Measurements from ENCODE around the gene MAN2A1. TPM values are rescaled to one million over a fixed set of nuclear protein-coding genes. Genes with fewer than 3 reads are reported as not detected.

MAN2A1 gene
- total RNA-seq, 1 experiment from 2014 or later = 128 TPM

DNA sequence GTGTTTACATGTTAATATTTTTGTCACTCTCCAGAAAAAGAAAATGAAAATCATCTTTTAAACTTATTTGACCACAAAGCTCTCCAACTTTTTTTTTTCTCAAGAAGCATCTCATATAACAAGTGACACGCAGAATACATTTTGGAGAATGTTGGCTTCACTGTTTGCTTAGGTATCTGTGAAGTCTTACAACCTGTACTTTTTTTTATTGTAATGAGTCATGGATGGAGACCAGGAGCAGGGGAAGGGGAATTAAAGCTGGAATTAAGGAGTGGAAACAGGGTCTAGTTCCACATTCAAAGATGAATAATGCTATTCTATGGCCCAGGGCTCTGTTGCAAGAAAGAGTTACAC is 211.9 kb downstream of the MAN2A1 start:
- no peak for TF ChIP-seq EZH2 (IDR thresholded peaks at IDR 0.05; ENCODE audit: borderline replicate concordance, low read depth, low read length, poor library complexity, severe bottlenecking)
- TF ChIP-seq, protein P1, sequence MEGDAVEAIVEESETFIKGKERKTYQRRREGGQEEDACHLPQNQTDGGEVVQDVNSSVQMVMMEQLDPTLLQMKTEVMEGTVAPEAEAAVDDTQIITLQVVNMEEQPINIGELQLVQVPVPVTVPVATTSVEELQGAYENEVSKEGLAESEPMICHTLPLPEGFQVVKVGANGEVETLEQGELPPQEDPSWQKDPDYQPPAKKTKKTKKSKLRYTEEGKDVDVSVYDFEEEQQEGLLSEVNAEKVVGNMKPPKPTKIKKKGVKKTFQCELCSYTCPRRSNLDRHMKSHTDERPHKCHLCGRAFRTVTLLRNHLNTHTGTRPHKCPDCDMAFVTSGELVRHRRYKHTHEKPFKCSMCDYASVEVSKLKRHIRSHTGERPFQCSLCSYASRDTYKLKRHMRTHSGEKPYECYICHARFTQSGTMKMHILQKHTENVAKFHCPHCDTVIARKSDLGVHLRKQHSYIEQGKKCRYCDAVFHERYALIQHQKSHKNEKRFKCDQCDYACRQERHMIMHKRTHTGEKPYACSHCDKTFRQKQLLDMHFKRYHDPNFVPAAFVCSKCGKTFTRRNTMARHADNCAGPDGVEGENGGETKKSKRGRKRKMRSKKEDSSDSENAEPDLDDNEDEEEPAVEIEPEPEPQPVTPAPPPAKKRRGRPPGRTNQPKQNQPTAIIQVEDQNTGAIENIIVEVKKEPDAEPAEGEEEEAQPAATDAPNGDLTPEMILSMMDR (conservative IDR thresholded peaks at IDR 0.05; ENCODE audit: low read depth, low read length) = no peak
- Histone ChIP-seq H3K27ac (ENCODE audit: low read depth, low read length, poor library complexity, severe bottlenecking) (no peak overlapping the region), H3K27me3 (replicated peaks; ENCODE audit: insufficient read depth, low read depth, low read length, poor library complexity) (no peaks in the 10 kb centered on the region), H3K4me3 (ENCODE audit: low read depth, low read length, poor library complexity, severe bottlenecking) (no peak overlapping the region), H3K36me3 (ENCODE audit: insufficient read depth, low read length, poor library complexity, severe bottlenecking) (no peaks in the 10 kb centered on the region), H3K9me3 (ENCODE audit: low read depth, low read length, poor library complexity, severe bottlenecking) (no peaks in the 10 kb centered on the region), H3K4me1 (ENCODE audit: insufficient read depth, low read length, poor library complexity, severe bottlenecking) (peaks cover 8% of the 10 kb centered on the region)
- ChIA-PET POLR2A (ENCODE audit: low non-redundant PET) (no interaction called here), CTCF (no interaction called here)
- BruUV-seq (replicated peaks) = no TSS peak
- intact Hi-C loops (cut with micrococcal nuclease; ENCODE audit: unreplicated experiment) = no loop called here
- no peak for DNase-seq (ENCODE audit: low spot score)

DNA sequence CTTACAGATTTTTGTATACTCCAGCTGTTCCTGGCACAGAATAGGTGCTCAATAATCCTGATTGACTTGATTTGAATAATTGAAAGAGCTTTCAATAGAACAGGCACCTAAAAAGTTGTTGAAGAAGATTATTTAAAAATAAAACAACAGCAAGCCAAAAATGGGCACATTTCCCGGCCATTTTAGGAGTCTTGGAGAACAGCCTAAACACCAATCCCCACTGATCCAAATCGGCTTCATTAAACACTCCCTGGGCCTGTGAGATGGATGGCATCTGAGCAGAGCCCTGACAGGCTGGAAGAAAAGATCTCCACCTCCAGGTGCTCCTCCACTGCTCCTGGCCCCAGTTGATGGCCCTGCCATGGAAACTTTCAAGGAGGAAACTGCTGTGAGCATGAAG is 213.3 kb downstream of the MAN2A1 start:
- ChIA-PET POLR2A (ENCODE audit: low non-redundant PET) (no interaction called here), CTCF (no interaction called here)
- Histone ChIP-seq H3K4me3 (ENCODE audit: low read depth, low read length, poor library complexity, severe bottlenecking) (no peak overlapping the region), H3K36me3 (ENCODE audit: insufficient read depth, low read length, poor library complexity, severe bottlenecking) (no peaks in the 10 kb centered on the region), H3K9me3 (ENCODE audit: low read depth, low read length, poor library complexity, severe bottlenecking) (no peaks in the 10 kb centered on the region), H3K27me3 (replicated peaks; ENCODE audit: insufficient read depth, low read depth, low read length, poor library complexity) (no peaks in the 10 kb centered on the region), H3K27ac (ENCODE audit: low read depth, low read length, poor library complexity, severe bottlenecking) (no peak overlapping the region), H3K4me1 (ENCODE audit: insufficient read depth, low read length, poor library complexity, severe bottlenecking) (peaks cover 8% of the 10 kb centered on the region)
- intact Hi-C loops (cut with micrococcal nuclease; ENCODE audit: unreplicated experiment) = no loop called here
- TF ChIP-seq, protein P1 (conservative IDR thresholded peaks at IDR 0.05; ENCODE audit: low read depth, low read length) = no peak
- TF ChIP-seq EZH2 (IDR thresholded peaks at IDR 0.05; ENCODE audit: borderline replicate concordance, low read depth, low read length, poor library complexity, severe bottlenecking) = no peak
- BruUV-seq (replicated peaks) = no TSS peak
- no peak for DNase-seq (ENCODE audit: low spot score)

DNA sequence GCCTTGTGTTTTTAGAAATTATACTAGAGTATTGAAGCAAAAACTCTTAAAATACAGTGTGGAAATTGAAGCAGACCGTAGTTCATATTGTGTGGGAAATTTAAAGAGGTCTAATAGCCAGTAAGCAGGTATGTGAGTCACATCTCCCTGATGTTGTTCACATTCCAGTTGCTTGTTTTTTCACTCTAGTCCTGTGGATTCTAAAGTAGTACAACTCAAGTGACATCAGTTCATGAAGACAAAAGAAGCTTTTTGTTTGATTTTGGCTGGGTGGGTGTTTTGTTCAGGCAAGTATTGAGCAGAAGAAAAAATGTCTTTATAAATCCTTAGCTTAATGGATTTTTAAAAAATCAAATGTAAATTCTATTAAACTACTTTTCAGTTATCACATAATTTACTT is 216.2 kb downstream of the MAN2A1 start:
- intact Hi-C loops (cut with micrococcal nuclease; ENCODE audit: unreplicated experiment) = no loop called here
- no peaks in the 10 kb centered on the region for H3K27me3 ChIP-seq (replicated peaks; ENCODE audit: insufficient read depth, low read depth, low read length, poor library complexity)
- ChIA-PET POLR2A (ENCODE audit: low non-redundant PET) (no interaction called here), CTCF (no interaction called here)
- no peak for DNase-seq (ENCODE audit: low spot score)
- H3K4me3 ChIP-seq (ENCODE audit: low read depth, low read length, poor library complexity, severe bottlenecking) = no peak overlapping the region
- peaks cover 8% of the 10 kb centered on the region for H3K4me1 ChIP-seq (ENCODE audit: insufficient read depth, low read length, poor library complexity, severe bottlenecking)
- no peaks in the 10 kb centered on the region for H3K9me3 ChIP-seq (ENCODE audit: low read depth, low read length, poor library complexity, severe bottlenecking)
- H3K27ac ChIP-seq (ENCODE audit: low read depth, low read length, poor library complexity, severe bottlenecking) = no peak overlapping the region
- H3K36me3 ChIP-seq (ENCODE audit: insufficient read depth, low read length, poor library complexity, severe bottlenecking) = no peaks in the 10 kb centered on the region
- TF ChIP-seq, protein P1 (conservative IDR thresholded peaks at IDR 0.05; ENCODE audit: low read depth, low read length) = no peak
- TF ChIP-seq EZH2 (IDR thresholded peaks at IDR 0.05; ENCODE audit: borderline replicate concordance, low read depth, low read length, poor library complexity, severe bottlenecking) = no peak
- no TSS peak for BruUV-seq (replicated peaks)
